Inferior parietal cortex (tissue), 1 donor: ENCODE data around the gene ATP7B.
A peak's percentile ranks its signal among the peaks of the same experiment; 100 is the strongest.
"Not testable (repeated sequence)": the region's sequence is repeated elsewhere in the genome, so short reads cannot be mapped to it uniquely, and the experiment has no call there.

Experiments used
- DNase-seq: peaks from one replicate; pipeline ENCODE4 v3.0.0-alpha.2; 2016; ENCODE audit errors: extremely low spot score

ATP7B gene

DNA sequence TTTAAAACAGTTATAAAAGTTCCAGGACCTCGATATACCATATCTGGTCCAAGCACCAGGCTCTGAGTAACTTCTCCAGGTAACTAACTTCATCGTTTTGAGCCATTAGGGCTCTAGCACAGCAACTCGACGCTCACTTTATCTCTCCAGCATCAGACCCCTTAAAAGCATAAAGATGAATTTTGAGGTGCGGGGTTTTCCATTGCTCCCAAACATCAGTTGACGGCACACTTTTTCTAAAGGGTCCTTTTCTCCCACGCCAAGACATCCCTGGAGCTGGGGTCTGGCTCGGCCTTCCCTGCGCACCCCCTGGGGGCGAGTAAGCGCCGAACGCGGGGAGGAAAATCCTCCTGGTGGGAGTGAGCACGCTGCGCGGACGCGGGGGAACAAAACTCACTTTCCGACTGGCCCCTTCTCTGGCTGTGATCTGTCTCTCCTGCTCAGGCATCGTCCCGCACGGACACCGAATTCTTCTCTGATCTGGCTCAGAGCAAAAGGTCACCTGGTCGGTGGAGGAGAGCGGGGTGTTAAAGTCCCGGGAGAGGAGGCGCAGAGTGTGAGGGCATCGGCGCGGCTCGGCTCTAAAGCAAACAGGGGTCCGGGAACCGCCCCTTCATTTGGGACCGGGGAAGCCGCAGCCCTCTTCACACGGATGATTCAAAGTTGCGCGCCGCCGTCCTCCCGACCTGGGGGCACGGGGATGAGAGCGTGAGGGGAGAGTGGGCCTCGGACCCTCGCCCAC, at the start of gene ATP7B:
Gene ATP7B (minus strand): TSS at position 561 of the 742 bp plus-strand sequence. CDS start 113 bp downstream, at position 448.
- DNase-seq = no peak

DNA sequence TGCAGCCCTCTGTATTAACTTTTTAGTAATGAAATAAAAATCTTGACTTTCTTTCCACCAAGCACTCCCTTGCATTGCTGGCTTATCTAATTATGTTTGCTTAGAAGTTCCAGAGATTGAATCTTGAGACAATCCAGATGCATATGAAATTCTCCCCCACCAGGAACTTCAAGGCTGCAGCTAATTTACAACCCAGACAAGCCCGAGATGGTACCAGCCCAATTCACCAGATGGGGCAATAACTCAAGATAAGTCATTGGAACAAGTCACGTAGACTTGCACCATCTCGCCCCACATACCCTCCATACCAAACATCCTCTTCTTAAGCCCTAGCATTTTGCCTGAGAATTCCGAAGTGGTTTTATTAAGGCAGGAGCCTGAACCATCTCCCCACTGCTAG, 42.2 kb upstream of the ATP7B start:
- DNase-seq = no peak

DNA sequence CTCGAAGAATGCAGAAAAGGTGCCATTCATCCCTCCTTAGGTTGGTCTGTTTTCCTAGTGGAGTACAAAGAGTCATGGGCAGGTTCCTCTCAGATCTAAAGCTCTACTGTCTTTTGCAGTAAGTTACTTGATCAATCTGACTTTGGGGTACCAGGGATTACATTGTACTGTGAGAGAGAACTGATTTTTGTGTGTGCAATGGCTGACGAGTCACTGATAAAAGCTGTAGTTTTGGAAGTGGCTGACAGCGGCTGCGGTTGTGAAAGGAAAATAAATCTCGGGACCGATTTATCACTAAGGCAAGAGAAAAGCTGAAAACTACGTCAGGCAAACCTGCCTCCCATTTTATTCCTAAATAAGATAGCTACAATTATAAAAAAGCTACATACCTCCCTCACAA, 40.1 kb upstream of the ATP7B start:
- no peak for DNase-seq

DNA sequence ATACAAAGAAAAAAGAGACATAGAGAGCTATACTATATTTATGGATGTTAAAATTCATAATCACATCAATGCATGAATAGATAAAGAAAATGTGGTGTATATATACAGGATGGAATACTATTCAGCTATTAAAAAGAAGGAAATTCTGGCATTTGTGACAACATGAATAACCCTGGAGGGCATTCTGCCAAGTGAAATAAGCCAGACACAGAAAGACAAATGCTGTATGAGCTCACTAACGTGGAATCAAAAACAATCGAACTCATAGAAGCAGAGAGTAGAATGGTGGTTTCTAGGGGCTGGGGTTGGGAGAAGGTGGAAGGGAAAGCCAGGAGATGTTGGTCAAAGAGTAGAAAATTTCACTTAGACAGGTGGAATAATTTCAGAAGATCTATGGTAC, 37.3 kb upstream of the ATP7B start:
- no peak for DNase-seq

DNA sequence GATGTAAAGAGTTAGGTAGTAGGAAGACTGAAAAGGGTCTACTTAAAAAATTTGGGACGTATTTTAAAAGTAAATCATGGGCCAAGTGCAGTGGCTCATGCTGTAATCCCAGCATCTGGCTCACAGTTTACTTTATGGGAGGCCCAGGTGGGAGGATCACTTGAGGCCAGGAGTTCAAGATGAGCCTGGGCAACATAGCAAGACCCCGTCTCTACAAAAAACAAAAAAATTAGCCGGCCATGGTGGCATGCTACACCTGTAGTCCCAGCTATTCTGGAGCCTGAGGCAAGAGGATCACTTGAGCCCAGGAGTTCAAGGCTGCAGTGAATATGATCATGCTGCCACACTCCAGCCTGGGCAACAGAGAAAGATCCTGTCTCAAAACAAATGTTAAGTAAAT, 36.2 kb upstream of the ATP7B start:
- no peak for DNase-seq

DNA sequence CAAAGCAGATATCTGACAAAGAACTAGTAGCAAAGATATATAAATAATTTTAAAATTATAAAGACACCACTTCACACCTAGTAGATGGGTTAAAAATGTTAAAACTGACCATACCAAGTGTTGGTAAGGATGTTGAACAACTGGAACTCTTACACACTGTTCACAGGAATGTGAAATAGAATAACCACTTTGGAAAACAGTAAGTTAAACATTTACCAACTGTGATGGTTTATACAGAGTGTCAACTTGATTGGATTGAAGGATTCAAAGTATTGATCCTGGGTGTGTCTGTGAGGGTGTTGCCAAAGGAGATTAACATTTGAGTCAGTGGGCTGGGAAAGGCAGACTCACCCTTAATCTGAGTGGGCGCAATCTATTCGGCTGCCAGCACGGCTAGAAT, 32.4 kb upstream of the ATP7B start:
- DNase-seq = no peak

DNA sequence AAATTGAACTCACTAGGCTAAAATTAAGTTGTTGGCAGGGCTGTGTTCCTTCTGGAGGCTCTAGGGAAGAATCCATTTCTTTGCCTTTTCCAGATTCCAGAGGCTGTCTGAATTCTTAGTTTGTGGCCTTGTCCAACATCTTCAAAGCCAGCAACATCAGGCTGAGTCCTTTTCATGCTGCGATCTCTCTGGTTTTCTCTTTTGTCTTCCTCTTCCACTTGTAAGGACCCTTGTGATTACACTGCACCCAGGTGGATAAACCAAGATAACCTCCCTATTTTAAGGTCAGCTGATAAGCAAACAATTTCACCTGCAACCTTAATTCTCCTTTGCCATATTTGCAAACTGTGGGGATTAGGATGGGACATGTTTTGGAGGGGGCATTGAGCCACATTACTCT, 24.8 kb upstream of the ATP7B start:
- no peak for DNase-seq

DNA sequence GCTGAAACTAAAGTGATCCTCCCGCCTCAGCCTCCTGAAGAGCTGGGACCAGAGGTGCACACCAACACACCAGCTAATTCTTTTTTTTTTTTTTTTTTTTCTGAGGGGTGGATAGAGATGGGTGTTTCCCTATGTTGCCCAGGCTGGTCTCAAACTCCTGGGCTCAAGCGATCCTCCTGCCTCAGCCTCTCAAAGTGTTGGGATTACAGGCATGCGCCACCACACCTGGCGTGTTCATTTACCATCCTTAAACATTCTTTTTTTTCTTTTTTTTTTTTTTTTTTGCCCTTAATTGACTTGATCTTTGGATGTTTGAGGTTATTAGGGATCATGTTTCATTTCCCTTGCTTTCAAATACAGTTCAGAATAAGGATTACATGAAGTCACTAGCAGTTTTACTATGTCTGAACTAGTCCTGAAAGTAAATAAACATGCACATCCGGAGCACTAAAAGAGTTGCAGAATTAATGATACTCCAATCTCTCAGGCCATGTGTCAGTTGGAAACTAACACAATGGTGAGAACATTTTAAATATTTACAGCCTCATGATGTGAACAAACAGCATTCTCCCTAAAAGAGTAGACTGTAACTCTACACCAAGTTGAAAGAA, 23.5 kb upstream of the ATP7B start:
- DNase-seq = no peak

DNA sequence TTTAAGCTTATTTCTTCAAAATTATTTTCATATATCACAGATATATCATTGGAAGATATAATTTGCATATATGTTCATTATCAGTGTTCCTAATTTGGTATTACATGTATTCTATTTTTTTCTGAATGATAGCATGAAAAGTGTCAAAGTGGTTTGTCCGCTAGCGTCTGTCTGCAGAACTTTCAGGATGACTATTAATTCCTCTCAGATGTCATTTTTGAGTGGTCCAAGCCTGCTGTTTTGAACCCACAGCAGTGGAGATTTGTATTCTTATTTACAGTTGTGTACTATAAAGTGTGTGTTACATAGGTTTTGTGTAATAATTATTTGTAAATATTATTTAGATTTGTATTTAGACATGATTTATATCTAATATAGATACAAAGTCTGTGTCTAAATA, 21.8 kb upstream of the ATP7B start:
- DNase-seq = no peak

DNA sequence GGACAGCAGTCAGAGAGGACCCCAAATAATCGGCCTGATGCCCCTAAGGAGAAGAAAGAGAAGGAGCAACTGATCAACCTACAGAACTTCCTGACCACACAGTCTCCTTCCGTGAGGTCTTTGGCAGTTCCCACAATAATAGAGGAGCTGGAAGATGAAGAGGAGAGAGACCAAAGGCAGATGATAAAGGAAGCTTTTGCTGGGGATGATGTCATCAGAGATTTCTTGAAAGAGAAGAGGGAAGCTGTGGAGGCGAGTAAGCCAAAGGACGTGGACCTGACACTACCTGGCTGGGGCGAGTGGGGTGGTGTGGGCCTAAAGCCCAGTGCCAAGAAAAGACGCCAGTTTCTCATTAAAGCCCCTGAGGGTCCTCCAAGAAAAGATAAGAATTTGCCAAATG, 19.2 kb upstream of the ATP7B start:
- DNase-seq = not testable (repeated sequence)

DNA sequence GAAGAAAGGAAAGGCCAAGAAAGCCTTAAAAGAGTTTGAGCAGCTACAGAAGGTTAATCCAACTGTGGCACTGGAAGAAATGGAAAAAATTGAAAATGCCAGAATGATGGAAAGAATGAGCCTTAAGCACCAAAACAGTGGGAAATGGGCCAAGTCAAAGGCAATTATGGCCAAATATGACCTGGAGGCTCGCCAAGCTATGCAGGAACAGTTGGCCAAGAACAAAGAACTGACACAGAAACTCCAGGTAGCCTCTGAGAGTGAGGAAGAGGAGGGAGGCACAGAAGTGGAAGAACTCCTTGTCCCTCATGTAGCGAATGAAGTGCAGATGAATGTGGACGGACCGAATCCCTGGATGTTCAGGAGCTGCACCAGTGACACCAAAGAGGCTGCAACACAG, 18.3 kb upstream of the ATP7B start:
- no peak for DNase-seq

DNA sequence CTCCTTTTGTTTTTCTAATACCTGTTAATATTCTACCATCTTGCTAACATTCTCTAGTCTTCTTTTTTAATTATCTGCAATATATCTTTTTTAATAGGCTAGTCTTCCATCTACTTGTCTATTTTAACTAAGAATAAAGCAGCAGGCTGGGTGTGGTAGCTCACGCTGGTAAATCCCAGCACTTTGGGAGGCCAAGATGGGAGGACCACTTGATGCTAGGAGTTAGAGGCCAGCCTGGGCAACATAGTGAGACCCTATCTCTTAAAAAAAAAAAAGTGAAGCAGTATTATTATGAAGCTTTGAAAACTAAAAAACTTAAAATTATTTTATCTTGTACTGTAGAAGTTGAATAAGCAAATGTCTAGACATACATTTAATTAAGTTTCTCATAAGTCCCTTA, 16.6 kb upstream of the ATP7B start:
- DNase-seq = no peak

DNA sequence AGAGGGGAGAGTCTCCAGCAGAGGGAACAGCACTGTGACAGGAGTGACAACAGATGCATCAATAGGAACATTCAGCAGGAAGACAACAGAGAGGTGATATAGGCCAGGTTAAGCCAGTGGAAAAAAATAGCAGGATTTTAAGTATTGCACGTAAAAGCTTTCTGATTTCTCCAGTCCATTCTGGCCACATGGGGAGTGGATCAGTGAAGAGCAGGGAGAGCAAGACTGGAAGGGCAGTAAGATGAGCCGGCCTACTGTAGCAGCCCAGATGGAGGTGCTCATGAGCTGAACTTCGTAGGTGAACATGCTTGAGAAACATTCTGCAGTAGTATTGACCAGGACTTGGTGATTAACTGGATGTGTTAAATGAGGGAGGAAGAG, 15.0 kb upstream of the ATP7B start:
- DNase-seq = no peak

DNA sequence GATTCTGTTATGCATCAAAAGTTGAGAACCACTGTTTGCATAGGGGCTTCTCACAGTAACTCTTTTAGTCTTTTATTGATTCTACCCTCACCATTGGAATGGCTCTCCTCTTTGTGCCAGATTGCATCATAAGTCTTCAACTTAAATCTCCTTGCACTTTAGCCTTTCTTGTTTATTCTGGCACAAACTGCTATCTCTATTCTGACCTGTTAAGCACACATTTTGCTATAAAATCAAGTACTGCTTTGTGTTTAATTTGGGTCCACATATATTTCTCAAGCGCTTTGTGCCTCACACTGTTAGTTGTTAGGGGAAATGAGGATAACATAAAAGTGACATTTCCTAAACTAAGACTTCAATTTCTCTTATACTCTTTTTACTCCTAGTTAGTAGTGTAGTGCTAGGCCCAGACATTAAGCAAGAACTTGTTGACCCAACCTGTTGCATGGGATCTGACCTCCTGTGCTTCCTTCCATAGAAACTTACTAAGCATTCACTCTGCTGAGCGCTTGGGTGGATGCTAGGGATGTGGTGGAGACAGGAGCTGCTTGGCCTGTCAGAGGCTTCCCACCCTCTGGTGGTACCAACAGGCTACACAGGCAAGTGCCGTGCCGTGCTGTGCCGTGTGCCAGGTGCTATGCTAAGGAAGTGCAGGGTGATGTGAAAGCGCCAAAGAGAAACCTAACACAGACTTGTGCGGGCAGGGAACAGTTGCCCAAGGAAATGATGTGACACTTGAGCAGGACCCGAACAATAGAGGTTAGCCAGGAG, 14.4 kb upstream of the ATP7B start:
- no peak for DNase-seq

DNA sequence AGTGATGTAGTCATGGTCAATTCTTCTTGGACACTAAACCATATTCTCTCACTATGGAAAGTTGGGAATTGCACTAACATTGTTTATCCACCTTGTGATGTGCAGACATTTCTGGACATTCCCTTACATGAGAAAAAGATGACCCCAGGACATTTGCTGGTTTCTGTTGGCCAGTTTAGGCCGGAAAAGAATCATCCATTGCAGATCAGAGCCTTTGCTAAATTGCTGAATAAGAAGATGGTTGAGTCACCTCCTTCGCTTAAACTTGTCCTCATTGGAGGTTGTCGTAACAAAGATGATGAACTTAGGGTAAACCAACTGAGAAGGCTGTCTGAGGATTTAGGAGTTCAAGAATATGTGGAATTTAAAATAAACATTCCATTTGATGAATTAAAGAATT, 13.2 kb upstream of the ATP7B start, which contains the start of gene UTP14C:
Gene UTP14C (plus strand): TSS at position 211 of the 400 bp plus-strand sequence. CDS start 4,114 bp downstream, outside the sequence.
- DNase-seq = no peak

DNA sequence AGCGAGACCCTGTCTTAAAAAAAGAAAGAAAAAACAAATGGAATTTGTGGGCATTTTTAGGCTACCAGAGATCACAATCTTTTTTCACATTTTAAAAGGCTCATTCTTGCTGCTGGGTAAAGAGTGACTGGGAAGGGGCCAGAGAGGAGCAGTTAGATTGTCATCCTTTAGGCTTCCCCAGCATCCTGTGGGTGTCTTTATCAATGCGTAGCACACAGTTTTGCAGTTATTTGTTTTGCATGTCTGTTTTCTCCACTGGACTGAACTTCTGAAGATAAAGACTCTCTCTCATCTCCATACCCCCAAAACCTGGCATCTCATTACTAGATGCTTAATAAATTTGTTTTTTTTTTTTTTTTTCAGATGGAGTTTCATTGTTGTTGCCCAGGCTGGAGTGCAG, 11.1 kb upstream of the ATP7B start:
- no peak for DNase-seq

DNA sequence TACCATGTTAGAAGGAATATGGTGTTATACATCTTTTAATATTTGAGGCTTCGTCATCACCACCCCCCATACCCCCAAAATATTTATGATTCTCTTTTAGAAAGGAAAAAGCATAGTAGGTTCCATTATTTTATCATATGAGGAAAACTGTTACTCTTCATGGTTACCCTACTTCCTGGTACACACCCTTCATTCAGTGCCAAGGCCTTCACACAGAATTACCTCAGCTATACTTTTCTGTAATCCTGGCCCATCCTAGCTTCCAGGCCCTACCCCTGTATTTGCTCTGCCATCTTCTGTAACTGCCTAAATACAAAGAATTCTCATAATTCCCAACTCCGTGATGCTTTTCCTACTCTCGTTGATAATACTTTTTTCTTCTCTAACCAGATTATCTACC, 8.9 kb upstream of the ATP7B start:
- DNase-seq = no peak

DNA sequence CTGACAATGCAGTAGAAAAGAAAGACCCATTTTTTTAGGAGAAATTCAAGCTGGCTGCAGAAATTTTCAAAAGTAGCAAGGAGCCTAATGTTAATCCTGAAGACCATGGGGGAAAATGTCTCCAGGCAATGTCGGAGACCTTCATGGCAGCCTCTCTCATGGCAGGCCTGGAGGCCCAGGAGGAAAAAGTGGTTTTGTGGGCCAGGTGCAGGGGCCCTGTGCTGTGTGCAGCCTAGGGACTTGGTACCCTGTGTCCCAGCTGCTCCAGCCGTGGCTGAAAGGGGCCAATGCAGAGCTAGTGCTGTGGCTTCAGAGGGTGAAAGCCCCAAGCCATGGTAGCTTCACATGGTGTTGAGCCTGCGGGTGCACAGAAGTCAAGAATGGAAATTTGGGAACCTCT, 5.0 kb upstream of the ATP7B start:
- DNase-seq = no peak

DNA sequence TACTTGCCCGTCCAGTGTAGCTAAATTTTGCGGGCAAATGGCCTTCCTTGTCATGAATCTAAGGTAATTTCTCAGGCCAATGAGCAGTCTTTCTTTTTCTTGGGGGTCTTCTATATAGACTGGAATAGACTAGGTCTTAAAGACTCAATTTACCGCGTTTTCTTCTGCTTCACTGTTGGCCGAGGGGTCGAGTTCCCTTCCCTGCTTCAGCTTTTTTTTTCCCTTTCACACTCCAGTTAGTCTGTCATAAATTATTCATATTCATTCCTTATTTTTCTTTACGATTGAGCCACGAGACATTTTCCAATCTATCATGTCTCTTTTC, 1.2 kb upstream of the ATP7B start:
- no peak for DNase-seq

DNA sequence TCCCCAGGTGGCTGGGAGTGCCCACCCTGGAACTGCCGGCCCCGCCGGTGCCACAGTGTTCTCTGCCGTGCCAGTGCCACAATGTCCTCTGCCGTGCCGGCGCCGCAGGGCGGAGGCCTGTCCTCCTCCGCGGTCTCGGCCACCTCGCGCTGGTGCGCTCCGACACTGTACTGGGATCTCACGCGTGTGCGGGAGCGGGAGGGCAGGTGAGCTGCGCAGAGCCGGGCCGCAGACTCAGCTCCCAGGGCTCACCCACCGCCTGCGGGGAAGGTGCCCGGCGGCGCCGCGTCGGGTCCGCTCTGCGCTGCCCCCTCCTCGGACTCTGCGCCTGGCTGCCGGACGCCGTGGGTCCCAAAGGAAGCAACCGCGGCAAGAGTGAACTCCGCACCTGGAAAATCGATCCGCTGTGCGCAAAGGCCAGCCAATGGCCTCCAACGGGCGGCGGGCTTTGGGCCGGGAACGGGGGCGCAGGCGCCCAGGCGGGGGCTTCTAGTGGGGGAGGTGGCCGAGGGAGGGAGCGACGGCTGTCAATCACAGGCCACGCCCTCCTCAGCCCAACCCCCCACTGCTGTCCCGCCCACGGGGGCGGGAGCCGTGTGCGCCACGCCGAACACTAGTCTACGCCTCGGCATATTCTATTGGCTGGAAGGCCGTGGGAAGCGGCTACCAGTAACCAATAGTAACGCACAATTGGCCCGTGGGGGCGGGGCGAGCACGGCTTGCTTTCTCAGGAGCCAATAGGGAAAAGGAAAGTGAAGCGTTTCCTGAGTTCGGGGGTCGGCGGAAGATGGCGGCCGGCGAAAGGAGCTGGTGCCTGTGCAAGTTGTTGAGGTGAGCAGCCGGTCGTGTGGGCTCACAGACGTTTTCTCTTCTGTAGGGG, 622 bp upstream of the ATP7B start, which contains the start of gene ALG11:
Gene ALG11 (plus strand): TSS at position 767 of the 880 bp plus-strand sequence. CDS start 21 bp downstream, at position 788.
- peak; percentile 99 for DNase-seq

DNA sequence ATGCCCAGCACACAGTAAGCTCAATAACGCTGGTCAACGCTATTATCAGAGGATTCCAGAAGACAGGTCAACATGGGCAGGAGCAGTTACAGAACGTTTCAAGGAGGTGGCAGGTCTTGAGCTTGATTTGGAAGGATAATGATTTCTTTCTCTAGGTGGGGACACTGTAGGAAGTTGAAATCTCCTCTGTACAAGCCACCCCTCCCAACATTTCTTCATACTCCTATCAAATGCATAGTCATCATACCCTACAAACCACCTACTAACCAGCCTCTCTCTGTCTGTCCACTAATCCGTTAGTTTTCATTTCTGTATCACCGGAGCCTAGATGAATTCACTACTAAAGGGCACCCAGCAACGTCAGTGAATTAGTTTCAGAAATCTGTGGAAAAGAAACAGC, 1.3 kb downstream of the ATP7B start:
- no peak for DNase-seq
